GM12878 (cell line): ENCODE data around the gene VAV2.

Source experiments
- CEBPB ChIP-seq, 2 experiments: fragments of 150-350 bp in 1 of 2; IDR thresholded peaks; 2 replicates each; pipeline ENCODE4 v1.6.1; 2012 to 2014; ENCODE audit warnings: low read depth in 2 of 2, low read length in 2 of 2, borderline replicate concordance in 1 of 2, inconsistent platforms in 1 of 2
- CHD4 ChIP-seq: fragments of 200-600 bp; sonication (generic); IDR thresholded peaks from 2 replicates; pipeline ENCODE4 v1.6.1; 2016; ENCODE audit warnings: mild to moderate bottlenecking
- EP300 ChIP-seq, 2 experiments: fragments of 150-350 bp in 1 of 2; IDR thresholded peaks; 2 replicates each; pipeline ENCODE4 v1.6.1; 2011 to 2012; ENCODE audit warnings: low read depth in 2 of 2, low read length in 2 of 2, borderline replicate concordance in 1 of 2, improper control_type of control experiment in 1 of 2, inconsistent platforms in 1 of 2; ENCODE audit not compliant: control insufficient read depth in 1 of 2
- PBX3 ChIP-seq: IDR thresholded peaks from 2 replicates; pipeline ENCODE4 v1.6.1; 2011; ENCODE audit warnings: mild to moderate bottlenecking, low read depth, low read length, moderate library complexity; ENCODE audit not compliant: insufficient replicate concordance
- POLR2A ChIP-seq: IDR thresholded peaks from 2 replicates; pipeline ENCODE4 v1.6.1; 2011; ENCODE audit warnings: low read depth, mild to moderate bottlenecking, low read length
- POLR2AphosphoS5 ChIP-seq: IDR thresholded peaks from 2 replicates; pipeline ENCODE4 v1.6.1; 2011; ENCODE audit warnings: mild to moderate bottlenecking, low read length, inconsistent platforms
- SREBF2 ChIP-seq: IDR thresholded peaks from 2 replicates; pipeline ENCODE4 v1.6.1; 2012; ENCODE audit warnings: mild to moderate bottlenecking, low read length
- TCF12 ChIP-seq: IDR thresholded peaks from 2 replicates; pipeline ENCODE4 v1.6.1; 2011; ENCODE audit warnings: low read depth, mild to moderate bottlenecking, low read length
- ZNF24 ChIP-seq: fragments of 450-650 bp; IDR thresholded peaks from 2 replicates; pipeline ENCODE4 v1.6.1; 2017; ENCODE audit warnings: antibody characterized with exemption, mild to moderate bottlenecking
- ZNF274 ChIP-seq: IDR thresholded peaks from one replicate; pipeline ENCODE4 v1.8.0; 2011; ENCODE audit not compliant: insufficient read length, insufficient read depth
- TF ChIP-seq, protein P1 (sequence below), 3 experiments: IDR thresholded peaks in 2 of 3; conservative IDR thresholded peaks in 1 of 3; 2 replicates each; pipeline ENCODE4 v1.5.1; 2011; ENCODE audit warnings: low read depth in 3 of 3, low read length in 3 of 3, mild to moderate bottlenecking in 3 of 3, control low read depth in 2 of 3, moderate library complexity in 2 of 3, inconsistent platforms in 1 of 3, mixed read lengths in 1 of 3; ENCODE audit not compliant: control insufficient read depth in 2 of 3, insufficient read depth in 1 of 3; ENCODE audit errors: extremely low read depth in 1 of 3

GRCh38 chr9:133959171-133959570 is 33.0 kb downstream of the VAV2 start:
- TF ChIP-seq CEBPB (IDR thresholded peaks at IDR 0.05; ENCODE audit: borderline replicate concordance in 1 of 2, low read depth in 2 of 2, low read length in 2 of 2): no peak
- no peak for TF ChIP-seq TCF12
- no peak for TF ChIP-seq PBX3
- TF ChIP-seq ZNF24: no peak
- no peak for TF ChIP-seq SREBF2
- TF ChIP-seq, protein P1, sequence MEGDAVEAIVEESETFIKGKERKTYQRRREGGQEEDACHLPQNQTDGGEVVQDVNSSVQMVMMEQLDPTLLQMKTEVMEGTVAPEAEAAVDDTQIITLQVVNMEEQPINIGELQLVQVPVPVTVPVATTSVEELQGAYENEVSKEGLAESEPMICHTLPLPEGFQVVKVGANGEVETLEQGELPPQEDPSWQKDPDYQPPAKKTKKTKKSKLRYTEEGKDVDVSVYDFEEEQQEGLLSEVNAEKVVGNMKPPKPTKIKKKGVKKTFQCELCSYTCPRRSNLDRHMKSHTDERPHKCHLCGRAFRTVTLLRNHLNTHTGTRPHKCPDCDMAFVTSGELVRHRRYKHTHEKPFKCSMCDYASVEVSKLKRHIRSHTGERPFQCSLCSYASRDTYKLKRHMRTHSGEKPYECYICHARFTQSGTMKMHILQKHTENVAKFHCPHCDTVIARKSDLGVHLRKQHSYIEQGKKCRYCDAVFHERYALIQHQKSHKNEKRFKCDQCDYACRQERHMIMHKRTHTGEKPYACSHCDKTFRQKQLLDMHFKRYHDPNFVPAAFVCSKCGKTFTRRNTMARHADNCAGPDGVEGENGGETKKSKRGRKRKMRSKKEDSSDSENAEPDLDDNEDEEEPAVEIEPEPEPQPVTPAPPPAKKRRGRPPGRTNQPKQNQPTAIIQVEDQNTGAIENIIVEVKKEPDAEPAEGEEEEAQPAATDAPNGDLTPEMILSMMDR (IDR thresholded peaks at IDR 0.05 in 2 of 3, conservative IDR thresholded peaks at IDR 0.05 in 1 of 3; ENCODE audit: control insufficient read depth in 2 of 3, extremely low read depth in 1 of 3, insufficient read depth in 1 of 3, low read depth in 3 of 3, low read length in 3 of 3): no peak
- no peak for TF ChIP-seq CHD4
- TF ChIP-seq POLR2A: no peak
- no peak for TF ChIP-seq ZNF274
- TF ChIP-seq POLR2AphosphoS5: no peak
- no peak for TF ChIP-seq EP300 (IDR thresholded peaks at IDR 0.05; ENCODE audit: borderline replicate concordance in 1 of 2, control insufficient read depth in 1 of 2, low read depth in 2 of 2, low read length in 2 of 2)
